ENCODE data around the gene ELMO2.
"Not testable (repeated sequence)": the region's sequence is repeated elsewhere in the genome, so short reads cannot be mapped to it uniquely, and the experiment has no call there.

The ELMO2 gene

DNA sequence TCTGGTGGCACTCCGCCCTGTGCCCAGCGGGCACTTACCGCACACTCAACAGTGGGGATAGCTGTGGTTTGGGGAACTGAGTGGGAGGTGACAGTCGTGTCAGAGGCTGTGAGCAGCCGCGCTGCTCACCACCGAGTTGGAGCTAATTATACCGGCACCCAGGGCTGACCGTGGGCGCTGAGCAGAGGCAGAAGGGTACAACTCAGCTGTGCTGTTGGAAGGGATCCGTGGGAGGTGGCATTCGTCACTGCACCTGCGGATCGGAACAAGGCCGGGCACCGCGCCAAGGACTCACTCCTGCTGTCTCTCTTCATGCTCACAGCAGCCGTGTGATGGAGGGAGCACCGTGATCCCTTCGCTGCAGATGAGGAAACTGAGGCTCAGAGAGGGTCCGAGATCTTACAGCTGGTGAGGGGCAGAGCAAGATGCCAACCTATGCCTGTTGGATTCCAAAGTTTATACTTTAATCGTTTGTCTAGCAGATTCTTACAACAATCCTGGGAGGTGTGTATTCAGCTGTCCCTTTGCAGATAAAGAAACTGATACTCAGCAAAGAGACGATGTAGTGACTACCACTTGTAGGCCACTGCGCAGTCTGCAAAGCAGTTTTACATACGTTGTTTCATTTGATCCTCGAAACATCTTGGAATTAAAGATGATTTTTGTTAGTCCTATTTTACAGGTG, 713 bp upstream of the ELMO2 start:
- DNase-seq (ENCODE audit: low read depth in 2 of 3, low spot score in 2 of 3), result peak; percentile 59 to 74 (median 61)

DNA sequence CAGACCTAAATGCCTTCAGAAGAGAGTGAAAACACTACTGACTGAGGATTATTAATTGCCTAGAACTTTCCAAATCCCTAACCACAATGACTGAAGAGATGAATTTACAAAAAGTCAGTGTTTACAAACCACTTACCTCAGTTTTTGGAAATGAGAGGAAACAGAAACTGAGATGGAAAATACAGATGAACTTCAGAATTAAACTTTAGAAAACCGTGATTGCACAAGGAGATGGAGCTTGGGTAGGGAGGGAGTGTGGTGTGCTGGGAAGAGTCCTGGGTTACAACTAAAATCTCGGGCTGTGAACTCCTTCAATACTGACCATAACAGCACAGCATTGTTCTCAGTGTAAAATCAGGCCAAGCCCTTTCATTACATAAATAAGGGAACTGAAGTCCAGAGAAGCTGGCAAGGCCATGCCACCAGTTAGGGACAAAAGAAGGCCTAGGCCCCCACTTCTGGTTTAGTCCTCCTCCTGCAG, 4.0 kb downstream of the ELMO2 start:
- DNase-seq (ENCODE audit: low read depth in 2 of 3, low spot score in 2 of 3), result no peak

- DNase-seq (ENCODE audit: low read depth in 2 of 3, low spot score in 2 of 3), result no peak
Observed at GRCh38 chr20:46401478-46401860, 4.9 kb downstream of the ELMO2 start.

DNA sequence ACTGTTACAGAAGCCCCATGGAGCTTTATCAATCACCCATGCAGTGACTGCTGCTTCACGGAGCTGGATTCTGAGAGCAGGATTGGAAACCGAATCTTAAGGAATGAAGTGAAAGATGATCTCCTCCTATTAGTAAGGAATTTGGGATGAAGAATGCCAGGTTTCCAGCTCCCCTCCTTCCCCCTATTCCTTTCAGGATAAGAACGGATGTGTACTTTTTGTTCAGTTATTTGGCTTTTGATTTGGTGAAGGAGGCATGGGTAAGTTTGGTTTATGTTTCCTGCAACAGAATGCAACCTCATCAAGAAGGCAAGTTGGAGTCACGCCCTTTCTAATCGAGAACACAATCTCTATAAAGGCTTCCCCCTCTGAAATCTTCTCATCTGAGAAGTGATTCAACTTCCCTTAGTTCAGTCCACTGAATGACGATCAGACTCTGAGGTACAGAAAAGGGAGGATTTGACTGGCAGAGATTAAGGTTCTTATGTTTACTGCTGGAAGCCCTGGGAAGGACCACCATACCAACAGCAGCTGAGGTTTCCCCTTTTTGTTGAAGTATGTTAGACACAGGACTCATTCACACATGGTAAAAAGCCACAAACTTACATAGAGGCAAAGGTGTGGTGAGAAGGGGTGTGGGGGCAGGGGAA, 5.5 kb downstream of the ELMO2 start:
- DNase-seq (ENCODE audit: low read depth in 2 of 3, low spot score in 2 of 3), result no peak

DNA sequence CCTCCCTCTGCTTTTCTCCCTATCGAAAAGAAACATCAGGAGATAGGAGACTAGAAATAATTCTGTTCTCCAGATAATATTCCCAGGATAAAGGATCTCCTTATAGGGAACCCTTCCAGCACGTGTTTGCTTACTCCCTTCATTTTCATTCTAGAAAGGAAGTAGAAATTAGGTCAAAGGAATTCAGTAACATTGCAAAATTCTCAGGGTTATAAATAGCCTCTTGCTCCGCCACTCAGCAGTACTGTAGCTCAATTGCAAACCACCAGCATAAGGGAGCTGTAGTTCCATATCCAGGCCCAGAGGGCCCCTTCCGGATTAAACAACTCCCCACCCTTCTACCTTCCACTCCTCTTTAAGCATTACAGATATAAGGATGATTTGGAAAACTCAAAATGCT, 6.2 kb downstream of the ELMO2 start:
- DNase-seq (ENCODE audit: low read depth in 2 of 3, low spot score in 2 of 3), result no peak

DNA sequence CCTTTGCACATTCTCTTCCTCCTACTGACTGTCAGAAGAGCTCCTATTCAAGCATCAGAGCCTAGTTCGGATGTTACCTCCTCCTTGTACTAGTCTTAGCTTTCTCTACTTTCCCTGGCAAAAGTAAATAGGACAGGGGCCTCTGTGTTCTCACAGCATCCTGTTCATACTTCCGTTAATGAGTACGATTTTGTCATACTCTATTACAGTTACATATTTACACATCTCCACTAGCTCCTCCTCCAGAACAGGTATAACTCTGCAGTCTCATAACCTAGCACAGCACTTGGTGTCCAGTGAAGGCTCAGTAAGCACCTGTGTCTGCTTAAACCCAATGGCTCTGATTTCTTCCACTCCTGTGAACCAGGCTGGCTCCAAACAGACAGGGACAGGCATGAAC, 7.0 kb downstream of the ELMO2 start:
- no peak for DNase-seq (ENCODE audit: low read depth in 2 of 3, low spot score in 2 of 3)

GRCh38 chr20:46398963-46399362, 7.5 kb downstream of the ELMO2 start:
- no peak for DNase-seq (ENCODE audit: low read depth in 2 of 3, low spot score in 2 of 3)

GRCh38 chr20:46396052-46396740, 10.2 kb downstream of the ELMO2 start:
- no peak for DNase-seq (ENCODE audit: low read depth in 2 of 3, low spot score in 2 of 3)

GRCh38 chr20:46394872-46395760, 11.3 kb downstream of the ELMO2 start:
- DNase-seq (ENCODE audit: low read depth in 2 of 3, low spot score in 2 of 3), result no peak

DNA sequence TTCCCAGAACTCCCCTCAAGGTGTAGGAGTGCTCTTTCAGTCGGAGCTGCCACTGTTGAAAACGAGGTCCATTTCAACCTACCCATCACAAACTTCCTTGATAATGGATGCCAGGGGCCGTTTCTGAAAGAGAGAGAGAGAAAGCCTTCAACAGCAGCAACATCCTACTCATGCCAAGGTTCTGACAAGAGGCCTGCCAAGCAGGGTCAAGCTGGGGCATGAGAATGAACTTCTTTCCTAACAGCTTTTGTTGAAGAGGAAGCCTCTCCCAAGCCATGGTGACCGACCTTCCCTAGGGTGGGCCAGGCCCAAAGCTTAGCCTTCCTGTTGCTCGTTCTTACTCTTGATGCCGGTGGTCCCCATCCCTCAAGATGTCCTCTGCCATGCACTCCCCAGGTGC, 12.4 kb downstream of the ELMO2 start:
- no peak for DNase-seq (ENCODE audit: low read depth in 2 of 3, low spot score in 2 of 3)

GRCh38 chr20:46388937-46389336, 17.5 kb downstream of the ELMO2 start:
- DNase-seq (ENCODE audit: low read depth in 2 of 3, low spot score in 2 of 3), result no peak

DNA sequence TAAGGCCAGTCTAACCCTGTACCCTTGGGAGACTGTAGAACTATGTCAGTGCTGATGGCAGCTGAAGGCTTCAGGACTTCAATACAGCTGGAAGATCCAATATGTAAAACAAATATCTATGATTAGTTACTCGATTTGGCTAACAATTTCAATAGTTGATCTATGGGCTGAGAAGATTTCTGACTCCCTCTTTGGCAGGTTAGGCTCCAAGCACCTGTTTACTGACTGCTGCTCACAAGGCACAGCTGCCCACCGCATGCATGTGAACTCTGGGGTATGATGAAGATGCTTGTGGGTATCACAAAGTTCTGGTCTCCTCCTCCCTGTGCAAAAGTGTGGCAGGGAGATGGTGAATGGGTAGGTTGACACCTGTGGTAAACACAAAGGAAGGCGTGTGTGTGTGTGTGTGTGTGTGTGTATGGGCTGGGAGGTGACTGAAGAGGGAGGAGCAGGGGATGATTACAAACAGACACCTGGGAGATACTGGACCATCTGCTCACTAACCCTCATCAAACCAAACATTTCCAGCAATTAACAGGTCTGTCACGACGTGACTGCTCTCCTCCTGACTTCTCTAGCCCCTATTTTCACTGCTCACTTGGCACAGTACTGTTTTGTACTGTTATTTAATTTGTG, 18.1 kb downstream of the ELMO2 start:
- DNase-seq (ENCODE audit: low read depth in 2 of 3, low spot score in 2 of 3), result no peak

GRCh38 chr20:46387054-46387453, 19.4 kb downstream of the ELMO2 start:
- not testable (repeated sequence) for DNase-seq (ENCODE audit: low read depth in 2 of 3, low spot score in 2 of 3)

DNA sequence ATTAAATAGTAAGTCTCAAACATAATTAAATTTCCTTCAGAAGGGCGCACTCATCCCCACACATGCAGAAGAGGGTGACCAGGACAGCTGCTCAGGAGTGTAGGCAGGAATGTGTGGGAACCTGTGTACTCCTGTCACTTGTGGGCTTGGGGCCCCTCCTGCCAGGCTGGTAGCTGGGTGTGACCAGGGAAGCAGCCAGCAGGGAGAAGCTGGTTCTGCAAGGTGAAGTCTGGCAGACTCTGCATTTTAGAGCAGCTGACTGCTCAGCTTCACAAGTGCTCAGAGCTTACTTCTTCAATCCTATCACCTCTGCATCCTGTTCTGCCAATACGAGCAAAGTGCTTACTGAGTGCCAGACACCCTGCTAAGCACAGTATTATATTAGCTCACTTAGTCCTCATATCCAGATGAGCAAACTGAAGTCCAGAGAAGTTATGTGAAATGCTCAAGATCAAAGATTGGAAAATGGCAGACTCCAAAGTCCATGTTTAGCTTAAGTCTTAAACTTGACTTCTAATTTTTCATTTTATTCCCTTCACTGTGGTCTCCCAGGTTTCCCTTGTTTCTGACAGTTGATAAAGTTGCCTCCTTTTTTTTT, 27.9 kb downstream of the ELMO2 start:
- no peak for DNase-seq (ENCODE audit: low read depth in 2 of 3, low spot score in 2 of 3)

- no peak for DNase-seq (ENCODE audit: low read depth in 2 of 3, low spot score in 2 of 3)
Observed at GRCh38 chr20:46377518-46377917, 28.9 kb downstream of the ELMO2 start.

DNA sequence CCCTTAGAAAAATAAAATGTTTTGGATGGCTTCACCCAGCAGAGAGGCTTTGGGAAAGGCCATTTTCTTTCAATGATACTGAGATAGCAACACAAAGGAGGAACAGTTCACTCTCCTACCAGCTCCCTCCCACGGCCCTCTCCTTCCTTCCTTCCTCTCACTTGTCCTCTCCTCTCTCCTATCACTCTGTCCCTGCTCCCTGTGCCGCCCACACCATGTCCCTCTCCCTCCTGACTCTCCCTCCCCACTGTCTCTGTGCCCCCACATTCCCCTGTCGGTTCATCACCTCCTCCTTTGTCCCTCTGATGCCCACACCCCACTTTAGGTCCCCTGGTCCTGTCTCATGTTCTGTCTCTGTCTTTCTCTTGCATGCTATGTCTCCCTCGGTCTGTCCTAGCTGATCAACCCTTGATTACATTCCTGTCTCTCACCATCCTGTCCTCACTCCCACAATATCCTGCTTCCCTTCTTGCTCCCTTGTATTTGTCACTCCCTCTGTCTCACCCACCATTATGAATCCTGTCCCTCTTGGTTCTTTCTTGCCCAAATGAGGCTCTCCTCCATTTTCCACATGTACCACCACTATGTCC, 30.1 kb downstream of the ELMO2 start:
- DNase-seq (ENCODE audit: low read depth in 2 of 3, low spot score in 2 of 3), result no peak

DNA sequence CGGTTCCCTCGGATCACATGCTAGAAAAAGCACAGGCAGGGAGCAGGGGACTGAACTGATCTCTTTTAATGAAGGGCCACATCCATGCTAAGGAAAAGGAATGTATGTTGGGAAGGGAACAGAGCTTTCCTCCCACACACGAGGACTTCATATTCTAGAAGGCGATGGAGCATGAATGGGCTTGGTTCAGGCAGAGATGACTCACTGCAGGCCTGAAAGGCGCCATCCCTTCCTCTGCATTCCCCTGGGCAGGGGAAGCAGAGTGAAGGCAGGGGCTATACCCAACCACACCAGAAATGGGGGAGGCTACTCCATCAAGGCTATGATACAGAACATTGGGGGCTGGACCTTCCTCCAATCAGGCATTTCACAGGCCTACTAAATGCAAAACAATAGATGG, 30.6 kb downstream of the ELMO2 start:
- DNase-seq (ENCODE audit: low read depth in 2 of 3, low spot score in 2 of 3), result no peak

DNA sequence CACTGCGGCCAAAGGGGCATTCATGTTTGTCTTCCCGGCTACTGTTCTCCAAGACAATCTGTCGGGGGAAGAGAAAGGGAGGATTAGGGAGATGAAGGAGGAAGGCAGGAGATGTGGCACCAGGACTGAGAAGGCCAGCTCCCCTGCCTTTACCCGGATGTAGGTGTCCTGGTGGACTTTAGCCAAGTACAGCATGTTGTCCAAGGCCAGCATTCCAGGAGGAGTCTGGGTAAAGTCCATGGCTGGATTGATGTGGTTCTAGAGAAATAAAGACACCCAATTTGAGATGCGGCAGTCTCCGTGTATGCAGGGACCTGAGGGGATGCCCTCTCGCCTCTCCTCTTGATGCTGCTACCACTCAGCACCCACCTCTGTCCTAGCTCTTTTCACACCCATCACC, 32.0 kb downstream of the ELMO2 start:
- no peak for DNase-seq (ENCODE audit: low read depth in 2 of 3, low spot score in 2 of 3)

GRCh38 chr20:46371656-46372055, 34.8 kb downstream of the ELMO2 start:
- DNase-seq (ENCODE audit: low read depth in 2 of 3, low spot score in 2 of 3), result no peak

GRCh38 chr20:46368902-46369268, 37.5 kb downstream of the ELMO2 start:
- no peak for DNase-seq (ENCODE audit: low read depth in 2 of 3, low spot score in 2 of 3)

All from activated CD8-positive, alpha-beta memory T cell treated with anti-CD3 and anti-CD28 coated beads for 48 hours (primary cell).